ENCODE data around the gene NCBP3. TPM values are rescaled to one million over a fixed set of nuclear protein-coding genes. Genes with fewer than 3 reads are reported as not detected.

NCBP3 gene
- total RNA-seq, 4 donors from 2014 or later: 9.5 to 15.2 (median 14.5) TPM

- no peaks in the 10 kb centered on the region for H3K27me3 ChIP-seq
- H3K4me3 ChIP-seq: peak overlapping the region; percentile 61 to 83 (median 68)
- peaks cover 30 to 31% of the 10 kb centered on the region in 2 donors for H3K4me1 ChIP-seq
- H3K27ac ChIP-seq: peak overlapping the region; percentile 75 to 81 (median 77)
- H3K9me3 ChIP-seq: no peaks in the 10 kb centered on the region
- in situ Hi-C loops (cut with MboI; ENCODE audit: low sequenced_read_pairs in 4 of 4) (no loop called here), intact Hi-C loops (cut with DNase I; ENCODE audit: low total_unique reads) (loop anchor here (1.0 to 5.0 kb wide), 2 partner anchors 47 to 156 kb away; partner anchors contain the start of gene NCBP3)
- no peaks in the 10 kb centered on the region for H3K36me3 ChIP-seq
- TF ChIP-seq, protein P1, sequence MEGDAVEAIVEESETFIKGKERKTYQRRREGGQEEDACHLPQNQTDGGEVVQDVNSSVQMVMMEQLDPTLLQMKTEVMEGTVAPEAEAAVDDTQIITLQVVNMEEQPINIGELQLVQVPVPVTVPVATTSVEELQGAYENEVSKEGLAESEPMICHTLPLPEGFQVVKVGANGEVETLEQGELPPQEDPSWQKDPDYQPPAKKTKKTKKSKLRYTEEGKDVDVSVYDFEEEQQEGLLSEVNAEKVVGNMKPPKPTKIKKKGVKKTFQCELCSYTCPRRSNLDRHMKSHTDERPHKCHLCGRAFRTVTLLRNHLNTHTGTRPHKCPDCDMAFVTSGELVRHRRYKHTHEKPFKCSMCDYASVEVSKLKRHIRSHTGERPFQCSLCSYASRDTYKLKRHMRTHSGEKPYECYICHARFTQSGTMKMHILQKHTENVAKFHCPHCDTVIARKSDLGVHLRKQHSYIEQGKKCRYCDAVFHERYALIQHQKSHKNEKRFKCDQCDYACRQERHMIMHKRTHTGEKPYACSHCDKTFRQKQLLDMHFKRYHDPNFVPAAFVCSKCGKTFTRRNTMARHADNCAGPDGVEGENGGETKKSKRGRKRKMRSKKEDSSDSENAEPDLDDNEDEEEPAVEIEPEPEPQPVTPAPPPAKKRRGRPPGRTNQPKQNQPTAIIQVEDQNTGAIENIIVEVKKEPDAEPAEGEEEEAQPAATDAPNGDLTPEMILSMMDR (IDR thresholded peaks at IDR 0.05 in 4 of 5, conservative IDR thresholded peaks at IDR 0.05 in 1 of 5): no peak
- TF ChIP-seq POLR2A (IDR thresholded peaks at IDR 0.05): no peak
- no peak for ATAC-seq
- no peak for DNase-seq
Measured at GRCh38 chr17:3893720-3894116, 47.7 kb upstream of the NCBP3 start.

- ATAC-seq (peak; percentile 75 to 76), DNase-seq (peak; percentile 79 to 84)
- H3K36me3 ChIP-seq: no peaks in the 10 kb centered on the region
- in situ Hi-C loops (cut with MboI; ENCODE audit: low sequenced_read_pairs in 4 of 4): no loop called here
- H3K4me3 ChIP-seq: peak within 1 kb of the TSS; percentile 61 to 84 (median 72)
- peak within 1 kb of the TSS; percentile 75 to 81 (median 79) for H3K27ac ChIP-seq
- peaks cover 32 to 37% of the 10 kb centered on the region in 2 donors for H3K4me1 ChIP-seq
- no peaks in the 10 kb centered on the region for H3K27me3 ChIP-seq
- TF ChIP-seq, protein P1 (IDR thresholded peaks at IDR 0.05 in 4 of 5, conservative IDR thresholded peaks at IDR 0.05 in 1 of 5): peak in 1 of 5 experiments; percentile 12
- peak; percentile 37 to 54 for TF ChIP-seq POLR2A (IDR thresholded peaks at IDR 0.05)
- intact Hi-C loops (cut with DNase I; ENCODE audit: low total_unique reads): loop anchor here (1.0 to 5.0 kb wide), 2 partner anchors 47 to 156 kb away; partner anchors contain the start of gene NCBP3
- H3K9me3 ChIP-seq: no peaks in the 10 kb centered on the region
Measured at GRCh38 chr17:3893003-3893719, 47.1 kb upstream of the NCBP3 start, which contains the start of gene CAMKK1. CAMKK1 (minus strand) TSS chr17:3893053; CDS start chr17:3885687, 7,366 bp downstream.

DNA sequence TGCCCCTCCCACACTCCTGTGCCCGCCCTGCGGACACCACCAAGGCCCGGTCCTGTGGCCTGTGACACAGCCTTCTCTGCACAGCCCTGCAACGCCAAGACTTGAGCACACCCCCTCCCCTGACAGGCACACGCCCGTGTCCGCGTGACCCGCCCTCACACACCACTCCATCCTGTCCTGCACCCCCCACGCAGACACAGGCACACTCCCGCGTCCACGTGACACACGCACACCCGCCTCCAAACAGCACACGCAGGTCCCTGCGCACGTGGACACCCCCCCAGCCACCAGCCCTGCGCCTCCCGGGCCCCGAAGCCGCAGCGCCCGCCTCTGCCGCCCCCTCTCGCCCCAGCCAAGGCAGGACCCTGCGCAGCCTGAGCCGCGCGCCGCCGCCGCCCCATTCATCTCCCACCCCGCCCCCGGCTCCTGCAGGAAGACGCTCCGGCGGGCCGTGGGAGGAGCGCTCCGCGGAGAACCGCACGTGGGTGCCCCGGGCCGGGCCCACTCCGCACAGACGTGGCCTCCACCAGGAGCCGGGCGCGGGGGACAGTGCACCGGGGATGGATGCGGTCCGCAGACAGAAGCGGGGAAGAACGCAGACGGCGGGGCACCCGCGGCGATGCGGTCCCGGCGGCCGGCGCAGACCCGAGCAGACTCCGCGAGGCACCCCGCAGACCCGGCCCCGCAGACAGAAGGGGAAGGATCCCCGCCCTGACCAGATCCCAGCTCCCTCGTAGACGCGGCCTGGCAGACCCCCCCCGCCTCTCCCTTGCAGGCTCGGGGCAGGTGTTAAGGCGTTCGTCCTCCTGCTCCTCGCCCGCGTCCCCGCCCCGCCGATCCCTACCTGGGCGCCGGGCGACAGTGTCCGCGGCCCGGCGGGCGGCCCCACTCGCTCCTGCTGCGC is 46.3 kb upstream of the NCBP3 start:
- peaks cover 37 to 39% of the 10 kb centered on the region in 2 donors for H3K4me1 ChIP-seq
- intact Hi-C loops (cut with DNase I; ENCODE audit: low total_unique reads): loop anchor here (5.0 kb wide), 1 partner anchor 155 kb away; no protein-coding TSS in a partner anchor
- peak overlapping the region; percentile 33 to 81 (median 54) for H3K27ac ChIP-seq
- no peaks in the 10 kb centered on the region for H3K36me3 ChIP-seq
- H3K27me3 ChIP-seq: no peaks in the 10 kb centered on the region
- in situ Hi-C loops (cut with MboI; ENCODE audit: low sequenced_read_pairs in 4 of 4): no loop called here
- TF ChIP-seq POLR2A (IDR thresholded peaks at IDR 0.05): peak; percentile 18 to 34
- TF ChIP-seq, protein P1 (IDR thresholded peaks at IDR 0.05 in 4 of 5, conservative IDR thresholded peaks at IDR 0.05 in 1 of 5): no peak
- DNase-seq (peak; percentile 66), ATAC-seq (peak; percentile 0 to 4)
- H3K9me3 ChIP-seq: no peaks in the 10 kb centered on the region
- H3K4me3 ChIP-seq: peak overlapping the region; percentile 61 to 84 (median 64)

- H3K4me3 ChIP-seq: peak overlapping the region in 3 of 4 donors; percentile 61 to 67 (median 62)
- no peak for DNase-seq
- TF ChIP-seq, protein P1 (IDR thresholded peaks at IDR 0.05 in 4 of 5, conservative IDR thresholded peaks at IDR 0.05 in 1 of 5): no peak
- peak in 1 of 2 donors; percentile 27 for TF ChIP-seq POLR2A (IDR thresholded peaks at IDR 0.05)
- ATAC-seq: no peak
- no peaks in the 10 kb centered on the region for H3K36me3 ChIP-seq
- peak overlapping the region in 2 of 4 donors; percentile 55 to 81 for H3K27ac ChIP-seq
- in situ Hi-C loops (cut with MboI; ENCODE audit: low sequenced_read_pairs in 4 of 4) (no loop called here), intact Hi-C loops (cut with DNase I; ENCODE audit: low total_unique reads) (loop anchor here (5.0 kb wide), 1 partner anchor 154 kb away; no protein-coding TSS in a partner anchor)
- peaks cover 37 to 39% of the 10 kb centered on the region in 2 donors for H3K4me1 ChIP-seq
- H3K27me3 ChIP-seq: no peaks in the 10 kb centered on the region
- H3K9me3 ChIP-seq: no peaks in the 10 kb centered on the region
Measured at GRCh38 chr17:3891626-3892094, 45.6 kb upstream of the NCBP3 start.

All from gastrocnemius medialis (tissue), 4 donors.